Uterus (tissue), 2 donors: ENCODE results near the gene CENPN.

Experiments used
- CTCF ChIP-seq, 4 experiments: fragments of 200-600 bp in 2 of 4; fragments of 450-650 bp in 2 of 4; sonication (generic) in 2 of 4; IDR thresholded peaks; one replicate each; pipeline ENCODE4 v1.5.1; 2016 to 2019; ENCODE audit warnings: antibody characterized with exemption in 4 of 4, mild to moderate bottlenecking in 2 of 4, moderate library complexity in 1 of 4
- POLR2A ChIP-seq, 2 donors: fragments of 450-650 bp; IDR thresholded peaks; one replicate each; pipeline ENCODE4 v1.6.1; 2016; ENCODE audit warnings: antibody characterized with exemption in 2 of 2, mild to moderate bottlenecking in 1 of 2, moderate library complexity in 1 of 2

- TF ChIP-seq CTCF (IDR thresholded peaks at IDR 0.05) = no peak
- TF ChIP-seq POLR2A (IDR thresholded peaks at IDR 0.05) = no peak
These were observed 3.2 kb upstream of the CENPN start for GRCh38 chr16:81003610-81004460.
